GM23338 (cell line): ENCODE data around the gene RBFOX1.

Source experiments
- CREB1 ChIP-seq: fragments of 250-450 bp; sonication (Bioruptor Pico); IDR thresholded peaks from 2 replicates; pipeline ENCODE4 v1.5.0; 2020; ENCODE audit warnings: low read depth, mild to moderate bottlenecking, moderate library complexity
- CTCF ChIP-seq, 2 experiments: fragments of 200-600 bp in 1 of 2; sonication (generic) in 1 of 2; conservative IDR thresholded peaks; 2 replicates each; pipeline versions ENCODE4 v1.5.1 to v1.6.1; 2016 to 2017; ENCODE audit warnings: antibody characterized with exemption in 2 of 2, low read depth in 2 of 2, mild to moderate bottlenecking in 2 of 2, moderate library complexity in 1 of 2
- EZH2 ChIP-seq: fragments of 200-600 bp; sonication (generic); IDR thresholded peaks from one replicate; pipeline ENCODE4 v1.8.0; 2017; ENCODE audit warnings: antibody characterized with exemption, mild to moderate bottlenecking, low read depth; ENCODE audit not compliant: unreplicated experiment
- EZH2phosphoT487 ChIP-seq: fragments of 200-600 bp; sonication (generic); IDR thresholded peaks from one replicate; pipeline ENCODE4 v1.8.1; 2018; ENCODE audit warnings: antibody characterized with exemption; ENCODE audit not compliant: unreplicated experiment
- JUNB ChIP-seq: IDR thresholded peaks from one replicate; pipeline ENCODE4 v1.6.1; 2016; ENCODE audit warnings: antibody characterized with exemption; ENCODE audit not compliant: unreplicated experiment
- NANOG ChIP-seq: IDR thresholded peaks from 2 replicates; pipeline ENCODE4 v1.6.1; 2016; ENCODE audit warnings: antibody characterized with exemption, borderline replicate concordance
- POLR2AphosphoS5 ChIP-seq: IDR thresholded peaks from 2 replicates; pipeline ENCODE4 v1.6.1; 2016; ENCODE audit warnings: antibody characterized with exemption, low read depth
- REST ChIP-seq: IDR thresholded peaks from one replicate; pipeline ENCODE4 v1.6.1; 2018; ENCODE audit warnings: antibody characterized with exemption; ENCODE audit not compliant: unreplicated experiment

- TF ChIP-seq POLR2AphosphoS5 (no peak), EZH2 (no peak), CTCF (conservative IDR thresholded peaks at IDR 0.05; ENCODE audit: low read depth in 2 of 2) (no peak), JUNB (no peak), EZH2phosphoT487 (no peak), NANOG (no peak), REST (no peak), CREB1 (CRISPR knock-in tag) (no peak)
These were observed 173.7 kb downstream of the RBFOX1 start for GRCh38 chr16:7506363-7506762.
